ENCODE data around the gene OR5K4. TPM values are rescaled to one million over a fixed set of nuclear protein-coding genes. Genes with fewer than 3 reads are reported as not detected.
A peak's percentile ranks its signal among the peaks of the same experiment; 100 is the strongest.

The OR5K4 gene
- total and polyA plus RNA-seq, 2 experiments from 2014 or later = not detected

DNA sequence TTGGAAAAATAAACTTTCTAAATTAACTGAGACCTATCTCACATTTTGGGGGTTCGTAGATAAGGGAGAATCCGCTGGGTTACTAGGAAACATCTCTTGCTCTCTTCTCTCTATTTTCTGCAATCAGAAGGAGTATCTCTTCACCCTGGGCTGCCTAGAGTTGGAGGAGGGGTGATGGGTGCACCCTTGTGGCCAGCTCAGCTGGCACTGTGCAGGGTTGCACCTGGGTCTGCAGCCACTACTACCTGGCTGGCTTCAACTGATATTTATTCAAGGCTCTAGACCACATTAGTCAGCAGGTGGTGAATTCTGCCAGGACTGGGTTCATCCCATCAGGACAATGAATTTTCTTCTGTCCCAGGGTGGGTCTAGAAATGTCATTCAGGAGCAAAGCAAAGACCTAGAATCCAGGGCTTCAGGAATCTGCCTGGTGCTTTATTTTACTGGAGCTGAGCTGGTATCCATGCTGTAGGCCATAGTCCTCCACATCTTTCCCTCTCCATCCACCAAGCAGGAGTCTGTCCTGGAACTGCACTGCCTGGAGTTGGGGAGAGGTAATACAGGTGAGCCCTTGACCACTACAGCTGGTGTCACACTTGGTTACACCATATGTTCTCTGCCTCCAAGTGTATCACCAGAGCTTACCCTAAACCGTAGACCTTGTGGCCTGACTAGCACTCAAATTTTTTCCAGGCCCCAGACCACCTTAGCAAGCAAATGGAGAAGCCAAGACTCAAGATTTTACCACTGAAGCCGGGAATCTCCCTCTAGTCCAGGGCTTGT, 14.0 kb downstream of the OR5K4 start:
- Histone ChIP-seq H4K20me1 (replicated peaks; ENCODE audit: insufficient read depth) (no peaks in the 10 kb centered on the region), H3K4me1 (ENCODE audit: insufficient read depth) (no peaks in the 10 kb centered on the region), H3K4me2 (no peak overlapping the region), H3K4me3 (no peak overlapping the region), H3K79me2 (replicated peaks; ENCODE audit: insufficient read depth) (no peaks in the 10 kb centered on the region), H2AFZ (peak overlapping the region; percentile 15), H3K9me2 (ENCODE audit: insufficient read depth) (no peaks in the 10 kb centered on the region), H3F3A (replicated peaks; ENCODE audit: low read depth) (no peaks in the 10 kb centered on the region), H3K27me3 (ENCODE audit: insufficient read depth) (no peaks in the 10 kb centered on the region), H3K36me3 (ENCODE audit: insufficient read depth) (no peaks in the 10 kb centered on the region), H3K27ac (ENCODE audit: low read depth) (no peak overlapping the region)
- ATAC-seq (peak; percentile 45; the same call in 2 of the 3 replicates), DNase-seq (ENCODE audit: low spot score) (no peak)
- H3K36me3 Mint-ChIP-seq (ENCODE audit: low read depth) = no peaks in the 10 kb centered on the region
- H3K4me3 Mint-ChIP-seq = no peak overlapping the region
- no peaks in the 10 kb centered on the region; the same call in 2 of the 3 replicates for H3K9me3 Mint-ChIP-seq
- TF ChIP-seq POLR2AphosphoS5 (IDR thresholded peaks at IDR 0.05; ENCODE audit: low read depth) (no peak), ZNF114 (CRISPR knock-in tag; IDR thresholded peaks at IDR 0.05) (no peak), NANOG (IDR thresholded peaks at IDR 0.05; ENCODE audit: borderline replicate concordance) (no peak), JUNB (IDR thresholded peaks at IDR 0.05; ENCODE audit: unreplicated experiment) (no peak), EZH2 (IDR thresholded peaks at IDR 0.05; ENCODE audit: low read depth, unreplicated experiment) (no peak)
- TF ChIP-seq, protein P1, sequence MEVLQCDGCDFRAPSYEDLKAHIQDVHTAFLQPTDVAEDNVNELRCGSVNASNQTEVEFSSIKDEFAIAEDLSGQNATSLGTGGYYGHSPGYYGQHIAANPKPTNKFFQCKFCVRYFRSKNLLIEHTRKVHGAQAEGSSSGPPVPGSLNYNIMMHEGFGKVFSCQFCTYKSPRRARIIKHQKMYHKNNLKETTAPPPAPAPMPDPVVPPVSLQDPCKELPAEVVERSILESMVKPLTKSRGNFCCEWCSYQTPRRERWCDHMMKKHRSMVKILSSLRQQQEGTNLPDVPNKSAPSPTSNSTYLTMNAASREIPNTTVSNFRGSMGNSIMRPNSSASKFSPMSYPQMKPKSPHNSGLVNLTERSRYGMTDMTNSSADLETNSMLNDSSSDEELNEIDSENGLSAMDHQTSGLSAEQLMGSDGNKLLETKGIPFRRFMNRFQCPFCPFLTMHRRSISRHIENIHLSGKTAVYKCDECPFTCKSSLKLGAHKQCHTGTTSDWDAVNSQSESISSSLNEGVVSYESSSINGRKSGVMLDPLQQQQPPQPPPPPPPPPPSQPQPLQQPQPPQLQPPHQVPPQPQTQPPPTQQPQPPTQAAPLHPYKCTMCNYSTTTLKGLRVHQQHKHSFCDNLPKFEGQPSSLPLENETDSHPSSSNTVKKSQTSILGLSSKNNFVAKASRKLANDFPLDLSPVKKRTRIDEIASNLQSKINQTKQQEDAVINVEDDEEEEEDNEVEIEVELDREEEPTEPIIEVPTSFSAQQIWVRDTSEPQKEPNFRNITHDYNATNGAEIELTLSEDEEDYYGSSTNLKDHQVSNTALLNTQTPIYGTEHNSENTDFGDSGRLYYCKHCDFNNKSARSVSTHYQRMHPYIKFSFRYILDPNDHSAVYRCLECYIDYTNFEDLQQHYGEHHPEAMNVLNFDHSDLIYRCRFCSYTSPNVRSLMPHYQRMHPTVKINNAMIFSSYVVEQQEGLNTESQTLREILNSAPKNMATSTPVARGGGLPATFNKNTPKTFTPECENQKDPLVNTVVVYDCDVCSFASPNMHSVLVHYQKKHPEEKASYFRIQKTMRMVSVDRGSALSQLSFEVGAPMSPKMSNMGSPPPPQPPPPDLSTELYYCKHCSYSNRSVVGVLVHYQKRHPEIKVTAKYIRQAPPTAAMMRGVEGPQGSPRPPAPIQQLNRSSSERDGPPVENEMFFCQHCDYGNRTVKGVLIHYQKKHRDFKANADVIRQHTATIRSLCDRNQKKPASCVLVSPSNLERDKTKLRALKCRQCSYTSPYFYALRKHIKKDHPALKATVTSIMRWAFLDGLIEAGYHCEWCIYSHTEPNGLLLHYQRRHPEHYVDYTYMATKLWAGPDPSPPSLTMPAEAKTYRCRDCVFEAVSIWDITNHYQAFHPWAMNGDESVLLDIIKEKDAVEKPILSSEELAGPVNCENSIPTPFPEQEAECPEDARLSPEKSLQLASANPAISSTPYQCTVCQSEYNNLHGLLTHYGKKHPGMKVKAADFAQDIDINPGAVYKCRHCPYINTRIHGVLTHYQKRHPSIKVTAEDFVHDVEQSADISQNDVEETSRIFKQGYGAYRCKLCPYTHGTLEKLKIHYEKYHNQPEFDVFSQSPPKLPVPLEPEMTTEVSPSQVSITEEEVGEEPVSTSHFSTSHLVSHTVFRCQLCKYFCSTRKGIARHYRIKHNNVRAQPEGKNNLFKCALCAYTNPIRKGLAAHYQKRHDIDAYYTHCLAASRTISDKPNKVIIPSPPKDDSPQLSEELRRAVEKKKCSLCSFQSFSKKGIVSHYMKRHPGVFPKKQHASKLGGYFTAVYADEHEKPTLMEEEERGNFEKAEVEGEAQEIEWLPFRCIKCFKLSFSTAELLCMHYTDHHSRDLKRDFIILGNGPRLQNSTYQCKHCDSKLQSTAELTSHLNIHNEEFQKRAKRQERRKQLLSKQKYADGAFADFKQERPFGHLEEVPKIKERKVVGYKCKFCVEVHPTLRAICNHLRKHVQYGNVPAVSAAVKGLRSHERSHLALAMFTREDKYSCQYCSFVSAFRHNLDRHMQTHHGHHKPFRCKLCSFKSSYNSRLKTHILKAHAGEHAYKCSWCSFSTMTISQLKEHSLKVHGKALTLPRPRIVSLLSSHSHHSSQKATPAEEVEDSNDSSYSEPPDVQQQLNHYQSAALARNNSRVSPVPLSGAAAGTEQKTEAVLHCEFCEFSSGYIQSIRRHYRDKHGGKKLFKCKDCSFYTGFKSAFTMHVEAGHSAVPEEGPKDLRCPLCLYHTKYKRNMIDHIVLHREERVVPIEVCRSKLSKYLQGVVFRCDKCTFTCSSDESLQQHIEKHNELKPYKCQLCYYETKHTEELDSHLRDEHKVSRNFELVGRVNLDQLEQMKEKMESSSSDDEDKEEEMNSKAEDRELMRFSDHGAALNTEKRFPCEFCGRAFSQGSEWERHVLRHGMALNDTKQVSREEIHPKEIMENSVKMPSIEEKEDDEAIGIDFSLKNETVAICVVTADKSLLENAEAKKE (CRISPR knock-in tag; IDR thresholded peaks at IDR 0.05) = no peak
- TF ChIP-seq, protein P2, sequence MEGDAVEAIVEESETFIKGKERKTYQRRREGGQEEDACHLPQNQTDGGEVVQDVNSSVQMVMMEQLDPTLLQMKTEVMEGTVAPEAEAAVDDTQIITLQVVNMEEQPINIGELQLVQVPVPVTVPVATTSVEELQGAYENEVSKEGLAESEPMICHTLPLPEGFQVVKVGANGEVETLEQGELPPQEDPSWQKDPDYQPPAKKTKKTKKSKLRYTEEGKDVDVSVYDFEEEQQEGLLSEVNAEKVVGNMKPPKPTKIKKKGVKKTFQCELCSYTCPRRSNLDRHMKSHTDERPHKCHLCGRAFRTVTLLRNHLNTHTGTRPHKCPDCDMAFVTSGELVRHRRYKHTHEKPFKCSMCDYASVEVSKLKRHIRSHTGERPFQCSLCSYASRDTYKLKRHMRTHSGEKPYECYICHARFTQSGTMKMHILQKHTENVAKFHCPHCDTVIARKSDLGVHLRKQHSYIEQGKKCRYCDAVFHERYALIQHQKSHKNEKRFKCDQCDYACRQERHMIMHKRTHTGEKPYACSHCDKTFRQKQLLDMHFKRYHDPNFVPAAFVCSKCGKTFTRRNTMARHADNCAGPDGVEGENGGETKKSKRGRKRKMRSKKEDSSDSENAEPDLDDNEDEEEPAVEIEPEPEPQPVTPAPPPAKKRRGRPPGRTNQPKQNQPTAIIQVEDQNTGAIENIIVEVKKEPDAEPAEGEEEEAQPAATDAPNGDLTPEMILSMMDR (conservative IDR thresholded peaks at IDR 0.05; ENCODE audit: low read depth in 2 of 2) = no peak; a peak in 1 of 4 replicates
- TF ChIP-seq, protein P3, sequence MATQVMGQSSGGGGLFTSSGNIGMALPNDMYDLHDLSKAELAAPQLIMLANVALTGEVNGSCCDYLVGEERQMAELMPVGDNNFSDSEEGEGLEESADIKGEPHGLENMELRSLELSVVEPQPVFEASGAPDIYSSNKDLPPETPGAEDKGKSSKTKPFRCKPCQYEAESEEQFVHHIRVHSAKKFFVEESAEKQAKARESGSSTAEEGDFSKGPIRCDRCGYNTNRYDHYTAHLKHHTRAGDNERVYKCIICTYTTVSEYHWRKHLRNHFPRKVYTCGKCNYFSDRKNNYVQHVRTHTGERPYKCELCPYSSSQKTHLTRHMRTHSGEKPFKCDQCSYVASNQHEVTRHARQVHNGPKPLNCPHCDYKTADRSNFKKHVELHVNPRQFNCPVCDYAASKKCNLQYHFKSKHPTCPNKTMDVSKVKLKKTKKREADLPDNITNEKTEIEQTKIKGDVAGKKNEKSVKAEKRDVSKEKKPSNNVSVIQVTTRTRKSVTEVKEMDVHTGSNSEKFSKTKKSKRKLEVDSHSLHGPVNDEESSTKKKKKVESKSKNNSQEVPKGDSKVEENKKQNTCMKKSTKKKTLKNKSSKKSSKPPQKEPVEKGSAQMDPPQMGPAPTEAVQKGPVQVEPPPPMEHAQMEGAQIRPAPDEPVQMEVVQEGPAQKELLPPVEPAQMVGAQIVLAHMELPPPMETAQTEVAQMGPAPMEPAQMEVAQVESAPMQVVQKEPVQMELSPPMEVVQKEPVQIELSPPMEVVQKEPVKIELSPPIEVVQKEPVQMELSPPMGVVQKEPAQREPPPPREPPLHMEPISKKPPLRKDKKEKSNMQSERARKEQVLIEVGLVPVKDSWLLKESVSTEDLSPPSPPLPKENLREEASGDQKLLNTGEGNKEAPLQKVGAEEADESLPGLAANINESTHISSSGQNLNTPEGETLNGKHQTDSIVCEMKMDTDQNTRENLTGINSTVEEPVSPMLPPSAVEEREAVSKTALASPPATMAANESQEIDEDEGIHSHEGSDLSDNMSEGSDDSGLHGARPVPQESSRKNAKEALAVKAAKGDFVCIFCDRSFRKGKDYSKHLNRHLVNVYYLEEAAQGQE (IDR thresholded peaks at IDR 0.05; ENCODE audit: unreplicated experiment) = no peak
- no peak overlapping the region for H3K27ac Mint-ChIP-seq
- no peaks in the 10 kb centered on the region for H3K27me3 Mint-ChIP-seq (ENCODE audit: insufficient read depth, low read depth, poor library complexity)
- no peaks in the 10 kb centered on the region for H3K4me1 Mint-ChIP-seq
